GM12892 (cell line): ENCODE measurements around the gene AQP3.
"Not testable (repeated sequence)": the region's sequence is repeated elsewhere in the genome, so short reads cannot be mapped to it uniquely, and the experiment has no call there.

ENCODE experiments used
- POLR2A ChIP-seq: IDR thresholded peaks from 2 replicates; pipeline ENCODE4 v1.6.1; 2011; ENCODE audit warnings: low read depth, low read length, control low read depth
- POLR2AphosphoS5 ChIP-seq: IDR thresholded peaks from 2 replicates; pipeline ENCODE4 v1.6.1; 2011; ENCODE audit warnings: low read depth, low read length, control low read depth
- TAF1 ChIP-seq: IDR thresholded peaks from 2 replicates; pipeline ENCODE4 v1.6.1; 2011; ENCODE audit warnings: low read depth, mild to moderate bottlenecking, control low read depth, low read length, borderline replicate concordance

GRCh38 chr9:33393986-33394385 is 53.4 kb downstream of the AQP3 start:
- not testable (repeated sequence) for TF ChIP-seq POLR2AphosphoS5, POLR2A, TAF1
